A673 (cell line): ENCODE results near the gene CCT3. TPM values are rescaled to one million over a fixed set of nuclear protein-coding genes. Genes with fewer than 3 reads are reported as not detected.
A peak's percentile ranks its signal among the peaks of the same experiment; 100 is the strongest.

Experiments
- BruUV-seq: library from RNA; stranded (reverse); fragments of 400-500 nt; replicated peaks from 2 replicates; lab custom pipeline; 2021; lab: Mats Ljungman, UMichigan
- CTCF ChIA-PET: fragments of 300-600 bp; sonication (Branson Sonifier 250); formaldehyde crosslinking; loops from one replicate; lab custom pipeline; 2022; ENCODE audit warnings: antibody characterized with exemption; lab: Charles Lee
- POLR2A ChIA-PET: fragments of 300-600 bp; sonication (Branson Sonifier 250); formaldehyde crosslinking; loops from one replicate; lab custom pipeline; 2022; ENCODE audit warnings: antibody characterized with exemption; ENCODE audit not compliant: low non-redundant PET; lab: Charles Lee
- DNase-seq: peaks from one replicate; pipeline ENCODE4 v3.0.0-alpha.2; 2015; ENCODE audit warnings: low spot score
- H3K27ac ChIP-seq: fragments of 200-600 bp; sonication (generic); 2 replicates; pipeline ENCODE4 v1.5.1; 2016; ENCODE audit warnings: mixed run types, low read depth, mild to moderate bottlenecking, mixed read lengths, antibody characterized with exemption, low read length; ENCODE audit not compliant: poor library complexity, severe bottlenecking
- H3K27me3 ChIP-seq: fragments of 200-600 bp; sonication (generic); replicated peaks from 2 replicates; pipeline ENCODE4 v1.6.1; 2017; ENCODE audit warnings: mixed run types, low read depth, mild to moderate bottlenecking, mixed read lengths, antibody characterized with exemption, low read length; ENCODE audit not compliant: insufficient read depth, poor library complexity
- H3K36me3 ChIP-seq: fragments of 200-600 bp; sonication (generic); 2 replicates; pipeline ENCODE4 v1.6.1; 2016; ENCODE audit warnings: mixed run types, mild to moderate bottlenecking, mixed read lengths, antibody characterized with exemption, low read length; ENCODE audit not compliant: insufficient read depth, poor library complexity, severe bottlenecking
- H3K4me1 ChIP-seq: fragments of 200-600 bp; sonication (generic); 2 replicates; pipeline ENCODE4 v1.6.1; 2017; ENCODE audit warnings: mixed run types, mild to moderate bottlenecking, mixed read lengths, antibody characterized with exemption, low read length; ENCODE audit not compliant: insufficient read depth, poor library complexity, severe bottlenecking
- H3K4me3 ChIP-seq: fragments of 200-600 bp; sonication (generic); 2 replicates; pipeline ENCODE4 v1.5.1; 2016; ENCODE audit warnings: low read depth, mixed run types, mild to moderate bottlenecking, mixed read lengths, low read length; ENCODE audit not compliant: poor library complexity, severe bottlenecking
- H3K9me3 ChIP-seq: fragments of 200-600 bp; sonication (generic); 2 replicates; pipeline ENCODE4 v1.6.1; 2016; ENCODE audit warnings: mixed run types, low read depth, mild to moderate bottlenecking, mixed read lengths, antibody characterized with exemption, low read length; ENCODE audit not compliant: poor library complexity, severe bottlenecking
- EZH2 ChIP-seq: fragments of 200-600 bp; sonication (generic); IDR thresholded peaks from 2 replicates; pipeline ENCODE4 v1.6.1; 2017; ENCODE audit warnings: borderline replicate concordance, low read depth, mild to moderate bottlenecking, mixed read lengths, antibody characterized with exemption, low read length; ENCODE audit not compliant: poor library complexity, severe bottlenecking
- intact Hi-C: fragments of 100-400 bp; cut with micrococcal nuclease; formaldehyde crosslinking; loops from one replicate; pipeline ENCODE4 v1.10.0; 2022; ENCODE audit not compliant: unreplicated experiment
- total RNA-seq: library from RNA; stranded (reverse); gene quantifications from 2 replicates; pipeline ENCODE4 v1.2.3, GENCODE V29; 2021
- TF ChIP-seq, protein P1 (sequence below): fragments of 300-800, 200-600 bp; sonication (generic); conservative IDR thresholded peaks from 2 replicates; pipeline ENCODE4 v1.5.1; 2017; ENCODE audit warnings: low read depth, mild to moderate bottlenecking, antibody characterized with exemption, low read length, moderate library complexity, mixed read lengths

The CCT3 gene
- total RNA-seq, 1 experiment from 2014 or later, result 678 TPM

DNA sequence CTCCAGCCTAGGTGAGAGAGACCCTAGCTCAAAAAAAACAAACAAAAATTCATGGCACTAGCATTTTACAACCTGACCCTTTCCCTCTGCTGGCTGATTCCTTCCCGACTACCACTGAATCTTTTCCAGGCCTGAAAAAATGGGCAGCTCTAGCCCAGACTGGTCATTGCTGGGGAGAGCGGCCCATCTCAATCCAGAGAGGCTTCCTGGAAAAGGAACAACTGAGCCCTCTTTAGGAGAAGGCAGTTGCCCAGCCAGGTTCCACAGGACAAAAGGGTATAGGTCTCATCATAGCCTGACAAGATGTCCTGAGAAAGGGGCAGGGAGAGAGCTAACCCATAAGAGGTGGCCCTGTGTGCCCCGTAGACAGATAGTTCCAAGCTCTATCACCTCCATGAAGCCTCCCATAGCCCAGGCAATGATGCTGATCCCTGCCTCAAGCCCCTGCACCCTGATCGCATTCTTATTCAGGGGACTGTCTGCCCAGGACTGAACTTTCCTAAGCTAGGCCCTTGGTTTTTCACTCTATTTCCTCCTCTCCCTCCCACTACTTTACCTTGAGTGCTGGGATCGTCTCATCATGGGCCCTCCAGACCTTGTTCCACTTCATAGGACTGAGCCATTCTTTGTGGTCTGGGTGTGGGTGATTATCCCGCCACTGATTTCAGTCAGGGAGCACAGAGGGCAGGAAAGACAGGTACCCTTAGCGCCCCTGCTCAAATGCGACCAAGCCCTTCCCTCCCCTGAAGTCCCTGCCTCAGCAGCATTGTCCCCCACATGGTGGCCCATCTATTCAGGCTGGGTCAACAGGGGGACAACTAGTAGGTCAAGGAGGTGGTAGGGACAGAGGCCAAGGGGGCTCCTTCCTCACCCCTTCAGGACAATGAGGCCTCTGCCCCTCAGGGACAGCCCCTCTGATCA is 49.1 kb upstream of the CCT3 start:
- Histone ChIP-seq H3K4me1 (no peaks in the 10 kb centered on the region), H3K27me3 (peaks cover 14% of the 10 kb centered on the region), H3K27ac (no peak overlapping the region), H3K36me3 (no peaks in the 10 kb centered on the region), H3K4me3 (no peak overlapping the region), H3K9me3 (no peaks in the 10 kb centered on the region)
- intact Hi-C loops, result no loop called here
- POLR2A ChIA-PET, result no interaction called here
- DNase-seq, result no peak
- no peak for TF ChIP-seq EZH2
- TF ChIP-seq, protein P1, sequence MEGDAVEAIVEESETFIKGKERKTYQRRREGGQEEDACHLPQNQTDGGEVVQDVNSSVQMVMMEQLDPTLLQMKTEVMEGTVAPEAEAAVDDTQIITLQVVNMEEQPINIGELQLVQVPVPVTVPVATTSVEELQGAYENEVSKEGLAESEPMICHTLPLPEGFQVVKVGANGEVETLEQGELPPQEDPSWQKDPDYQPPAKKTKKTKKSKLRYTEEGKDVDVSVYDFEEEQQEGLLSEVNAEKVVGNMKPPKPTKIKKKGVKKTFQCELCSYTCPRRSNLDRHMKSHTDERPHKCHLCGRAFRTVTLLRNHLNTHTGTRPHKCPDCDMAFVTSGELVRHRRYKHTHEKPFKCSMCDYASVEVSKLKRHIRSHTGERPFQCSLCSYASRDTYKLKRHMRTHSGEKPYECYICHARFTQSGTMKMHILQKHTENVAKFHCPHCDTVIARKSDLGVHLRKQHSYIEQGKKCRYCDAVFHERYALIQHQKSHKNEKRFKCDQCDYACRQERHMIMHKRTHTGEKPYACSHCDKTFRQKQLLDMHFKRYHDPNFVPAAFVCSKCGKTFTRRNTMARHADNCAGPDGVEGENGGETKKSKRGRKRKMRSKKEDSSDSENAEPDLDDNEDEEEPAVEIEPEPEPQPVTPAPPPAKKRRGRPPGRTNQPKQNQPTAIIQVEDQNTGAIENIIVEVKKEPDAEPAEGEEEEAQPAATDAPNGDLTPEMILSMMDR, result no peak
- BruUV-seq, result no TSS peak
- CTCF ChIA-PET, result interaction anchor here (0.6 to 3.8 kb wide), 3 partner anchors 59 to 83 kb away, joined by 3 to 98 read pairs (median 5); no protein-coding TSS in a partner anchor

DNA sequence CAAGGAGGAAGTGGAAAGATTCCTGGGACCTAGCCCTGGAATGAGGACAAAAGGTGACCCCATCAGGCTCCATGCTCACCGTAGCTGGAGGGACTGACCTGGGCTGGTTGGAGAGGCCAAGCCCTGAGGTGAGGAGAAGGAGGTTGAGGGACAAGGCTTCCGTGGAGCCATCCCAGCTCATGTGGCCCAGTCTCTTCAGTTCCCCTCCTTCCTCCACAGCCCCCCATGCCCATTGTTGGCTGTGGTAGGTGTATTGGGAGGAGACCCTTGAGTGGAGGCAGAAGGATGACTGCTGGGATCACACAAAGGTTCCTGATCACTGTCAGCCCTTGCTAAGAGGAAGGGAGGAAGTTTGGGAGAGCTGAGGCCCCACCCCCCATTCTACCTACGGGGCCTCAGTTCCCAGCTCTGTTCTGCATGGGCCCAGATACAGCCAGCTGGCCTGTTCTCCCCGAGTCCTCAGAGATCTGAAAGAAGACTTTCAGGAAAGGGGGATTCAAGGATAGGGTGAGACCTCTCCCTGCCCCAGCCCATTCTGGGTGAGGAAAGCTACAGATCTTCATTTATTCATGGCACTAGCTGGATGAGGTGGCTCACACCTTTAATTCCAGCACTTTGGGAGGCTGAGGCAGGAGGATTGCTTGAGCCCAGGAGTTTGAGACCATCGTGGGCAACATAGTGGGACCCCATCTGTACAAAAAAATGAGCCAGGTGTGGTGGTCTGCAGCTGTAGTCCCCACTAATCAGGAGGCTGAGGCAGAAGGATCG is 48.2 kb upstream of the CCT3 start:
- Histone ChIP-seq H3K9me3 (no peaks in the 10 kb centered on the region), H3K4me1 (no peaks in the 10 kb centered on the region), H3K27me3 (peaks cover 14% of the 10 kb centered on the region), H3K27ac (no peak overlapping the region), H3K4me3 (no peak overlapping the region), H3K36me3 (no peaks in the 10 kb centered on the region)
- no TSS peak for BruUV-seq
- intact Hi-C loops, result no loop called here
- TF ChIP-seq, protein P1, result no peak
- TF ChIP-seq EZH2, result no peak
- DNase-seq, result no peak
- POLR2A ChIA-PET, result interaction anchor here (0.7 kb wide), 1 partner anchor 45 kb away, joined by 6 read pairs; no protein-coding TSS in a partner anchor
- CTCF ChIA-PET, result interaction anchor here (0.5 to 3.8 kb wide), 37 partner anchors 9 to 654 kb away, joined by 3 to 98 read pairs (median 4); partner anchors contain the start of gene NAXE

- Histone ChIP-seq H3K4me1 (no peaks in the 10 kb centered on the region), H3K36me3 (no peaks in the 10 kb centered on the region), H3K9me3 (no peaks in the 10 kb centered on the region), H3K4me3 (no peak overlapping the region), H3K27ac (no peak overlapping the region), H3K27me3 (peaks cover 14% of the 10 kb centered on the region)
- peak; percentile 83 for DNase-seq
- no TSS peak for BruUV-seq
- TF ChIP-seq, protein P1, result peak; percentile 96
- no peak for TF ChIP-seq EZH2
- POLR2A ChIA-PET, result interaction anchor here (0.7 kb wide), 1 partner anchor 45 kb away, joined by 6 read pairs; no protein-coding TSS in a partner anchor
- CTCF ChIA-PET, result interaction anchor here (0.5 to 3.8 kb wide), 36 partner anchors 8 to 655 kb away, joined by 3 to 98 read pairs (median 4); partner anchors contain the start of gene NAXE
- intact Hi-C loops, result loop anchor here (1.0 kb wide), 1 partner anchor 59 kb away; no protein-coding TSS in a partner anchor
Observed at GRCh38 chr1:156385534-156386031, 47.5 kb upstream of the CCT3 start.
